CD4-positive, alpha-beta T cell treated with Interleukin-17A for 4 hours (primary cell): ENCODE data around the gene TP53.

Source experiments
- DNase-seq: peaks from one replicate; pipeline ENCODE4 v3.0.0-alpha.2; 2020; ENCODE audit warnings: mixed read lengths

The TP53 gene

GRCh38 chr17:7706631-7707354 lies 19.5 kb upstream of the TP53 start:
- DNase-seq = no peak

GRCh38 chr17:7705269-7706255 lies 18.3 kb upstream of the TP53 start:
- no peak for DNase-seq

- peak; percentile 14 for DNase-seq
Observed at GRCh38 chr17:7704601-7705268, 17.4 kb upstream of the TP53 start, which contains the start of gene EFNB3. Gene EFNB3, plus strand, starts transcription at chr17:7705202. Its CDS starts 397 bp downstream, at chr17:7705599.

- no peak for DNase-seq
Observed at GRCh38 chr17:7703584-7704479, 16.5 kb upstream of the TP53 start.

- DNase-seq = no peak
Observed at GRCh38 chr17:7702776-7703175, 15.5 kb upstream of the TP53 start.

- no peak for DNase-seq
Observed at GRCh38 chr17:7701681-7702080, 14.4 kb upstream of the TP53 start.

- DNase-seq = no peak
Observed at GRCh38 chr17:7700510-7700909, 13.2 kb upstream of the TP53 start.

- no peak for DNase-seq
Observed at GRCh38 chr17:7697828-7698588, 10.7 kb upstream of the TP53 start.

GRCh38 chr17:7695586-7695985 lies 8.3 kb upstream of the TP53 start:
- DNase-seq = no peak

GRCh38 chr17:7688808-7689316 lies 1.6 kb upstream of the TP53 start:
- DNase-seq = no peak

GRCh38 chr17:7687908-7688807 lies 868 bp upstream of the TP53 start, which contains the start of gene WRAP53:
Gene WRAP53, plus strand, starts transcription at chr17:7688477. Its CDS starts 172 bp downstream, at chr17:7688649.
- DNase-seq = peak; percentile 96

GRCh38 chr17:7686222-7687071 lies 843 bp downstream of the TP53 start:
- DNase-seq = peak; percentile 81

- DNase-seq = peak; percentile 93
Observed at GRCh38 chr17:7685533-7686221, 1.6 kb downstream of the TP53 start.

GRCh38 chr17:7684851-7685532 lies 2.3 kb downstream of the TP53 start:
- DNase-seq = no peak

- no peak for DNase-seq
Observed at GRCh38 chr17:7677388-7678067, 9.8 kb downstream of the TP53 start.

GRCh38 chr17:7676533-7676932 lies 10.8 kb downstream of the TP53 start:
- DNase-seq = no peak

- no peak for DNase-seq
Observed at GRCh38 chr17:7674934-7675333, 12.4 kb downstream of the TP53 start.
